ENCODE measurements around the gene PIGU. TPM values are rescaled to one million over a fixed set of nuclear protein-coding genes. Genes with fewer than 3 reads are reported as not detected.
"Not testable (repeated sequence)": the region's sequence is repeated elsewhere in the genome, so short reads cannot be mapped to it uniquely, and the experiment has no call there.

The PIGU gene
- total RNA-seq, 2 experiments from 2014 or later: 16.6 to 27.9 TPM

DNA sequence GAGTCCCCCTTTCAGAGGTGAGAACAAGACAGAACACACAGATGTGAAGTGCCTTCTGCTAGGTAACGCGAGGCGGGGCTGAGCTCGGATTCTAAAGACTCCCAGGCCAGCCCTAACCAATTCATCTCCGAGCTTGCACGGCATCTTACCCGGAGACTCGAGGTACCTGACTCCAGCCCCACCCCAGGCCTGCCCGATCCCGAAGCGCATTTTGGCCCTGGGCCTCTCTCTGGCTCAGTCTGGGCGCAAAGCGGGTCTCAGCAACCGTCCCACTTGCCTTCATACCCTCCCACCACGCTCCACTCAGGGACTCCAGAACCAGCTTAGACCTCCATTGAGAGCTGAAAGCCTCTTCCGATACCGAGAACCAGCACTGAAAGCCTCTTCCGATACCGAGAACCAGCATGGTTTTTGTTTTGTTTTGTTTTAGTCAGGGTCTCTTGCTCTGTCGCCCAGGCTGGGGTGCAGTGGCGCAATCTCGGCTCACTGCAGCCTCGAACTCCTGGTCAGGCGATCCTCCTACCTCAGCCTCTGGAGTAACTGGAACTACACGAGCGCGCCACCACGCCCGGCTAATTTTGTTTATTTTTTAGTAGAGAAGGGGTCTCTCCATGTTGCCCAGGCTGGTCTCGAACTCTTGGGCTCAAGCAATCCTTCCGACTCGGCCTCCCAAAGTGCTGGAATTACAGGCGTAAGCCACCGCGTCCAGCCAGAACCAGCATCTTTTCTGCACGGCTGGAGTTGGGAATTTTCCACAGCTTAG lies 161.2 kb downstream of the PIGU start:
- Histone ChIP-seq H3K79me2 (ENCODE audit: insufficient read depth, low read depth, low read length) (peaks cover 28% of the 10 kb centered on the region), H3K9me3 (ENCODE audit: low read length) (no peaks in the 10 kb centered on the region), H3K4me3 (ENCODE audit: low read depth, low read length, poor library complexity, severe bottlenecking) (peak overlapping the region; percentile 99), H2AFZ (ENCODE audit: low read length) (peak overlapping the region; percentile 93), H3K36me3 (ENCODE audit: insufficient read depth, low read length) (peaks cover 17% of the 10 kb centered on the region; the same call in 1 of the 2 replicates), H3K9me2 (ENCODE audit: insufficient read depth, low read length) (no peaks in the 10 kb centered on the region), H3K4me1 (ENCODE audit: insufficient read depth, low read length, poor library complexity, severe bottlenecking) (peaks cover 19% of the 10 kb centered on the region), H4K20me1 (ENCODE audit: insufficient read depth, low read length) (no peaks in the 10 kb centered on the region), H3K4me2 (ENCODE audit: low read length) (peak overlapping the region; percentile 95), H3K27ac (ENCODE audit: low read depth, low read length, poor library complexity, severe bottlenecking) (peak overlapping the region; percentile 29)
- intact Hi-C loops (cut with micrococcal nuclease; ENCODE audit: unreplicated experiment): loop anchor here (2.0 kb wide), 1 partner anchor 213 kb away; the partner anchor contains the start of gene AHCY
- no peak for TF ChIP-seq EZH2phosphoT487 (IDR thresholded peaks at IDR 0.05; ENCODE audit: borderline replicate concordance, low read depth, low read length)
- TF ChIP-seq, protein P1, sequence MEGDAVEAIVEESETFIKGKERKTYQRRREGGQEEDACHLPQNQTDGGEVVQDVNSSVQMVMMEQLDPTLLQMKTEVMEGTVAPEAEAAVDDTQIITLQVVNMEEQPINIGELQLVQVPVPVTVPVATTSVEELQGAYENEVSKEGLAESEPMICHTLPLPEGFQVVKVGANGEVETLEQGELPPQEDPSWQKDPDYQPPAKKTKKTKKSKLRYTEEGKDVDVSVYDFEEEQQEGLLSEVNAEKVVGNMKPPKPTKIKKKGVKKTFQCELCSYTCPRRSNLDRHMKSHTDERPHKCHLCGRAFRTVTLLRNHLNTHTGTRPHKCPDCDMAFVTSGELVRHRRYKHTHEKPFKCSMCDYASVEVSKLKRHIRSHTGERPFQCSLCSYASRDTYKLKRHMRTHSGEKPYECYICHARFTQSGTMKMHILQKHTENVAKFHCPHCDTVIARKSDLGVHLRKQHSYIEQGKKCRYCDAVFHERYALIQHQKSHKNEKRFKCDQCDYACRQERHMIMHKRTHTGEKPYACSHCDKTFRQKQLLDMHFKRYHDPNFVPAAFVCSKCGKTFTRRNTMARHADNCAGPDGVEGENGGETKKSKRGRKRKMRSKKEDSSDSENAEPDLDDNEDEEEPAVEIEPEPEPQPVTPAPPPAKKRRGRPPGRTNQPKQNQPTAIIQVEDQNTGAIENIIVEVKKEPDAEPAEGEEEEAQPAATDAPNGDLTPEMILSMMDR (conservative IDR thresholded peaks at IDR 0.05; ENCODE audit: low read length): no peak
- no TSS peak for BruUV-seq (replicated peaks)
- ChIA-PET POLR2A (interaction anchor here (0.6 to 1.2 kb wide), 7 partner anchors 11 to 761 kb away, joined by 3 to 4 read pairs (median 3); no protein-coding TSS in a partner anchor), CTCF (ENCODE audit: unreplicated experiment) (interaction anchor here (1.5 to 2.4 kb wide), 2 partner anchors 9 to 203 kb away, joined by 3 to 11 read pairs; no protein-coding TSS in a partner anchor)
- DNase-seq (ENCODE audit: low spot score): peak; percentile 85

DNA sequence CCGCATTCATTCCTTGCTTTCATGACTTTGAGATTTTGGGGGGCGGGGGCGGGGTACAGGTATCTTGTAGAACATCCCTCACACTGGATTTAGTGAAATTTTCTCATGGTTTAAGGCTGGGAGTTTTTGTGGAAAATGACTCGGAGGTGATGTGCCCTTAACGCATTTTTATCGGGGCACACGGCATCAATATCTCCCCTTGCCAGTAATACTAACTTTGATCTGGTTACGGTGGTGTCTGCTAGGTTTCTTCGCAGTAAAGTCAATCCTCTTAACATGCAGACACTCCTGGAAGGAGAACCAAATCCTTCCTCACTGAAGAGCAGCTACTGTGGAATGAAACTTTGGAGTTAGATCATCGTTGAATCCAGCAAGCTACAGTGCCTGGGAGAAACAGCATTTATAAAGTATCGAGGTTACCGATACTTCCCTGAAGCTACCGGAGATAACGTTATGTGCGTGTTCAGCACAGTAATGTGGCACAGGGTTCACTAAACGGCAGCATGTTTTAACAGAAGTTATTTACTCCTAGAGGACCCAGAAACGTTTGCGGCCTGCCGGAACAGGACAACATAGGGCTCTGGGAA lies 161.9 kb downstream of the PIGU start:
- TF ChIP-seq, protein P1 (conservative IDR thresholded peaks at IDR 0.05; ENCODE audit: low read length): no peak
- TF ChIP-seq EZH2phosphoT487 (IDR thresholded peaks at IDR 0.05; ENCODE audit: borderline replicate concordance, low read depth, low read length): no peak
- peak overlapping the region; percentile 95 for H3K4me2 ChIP-seq (ENCODE audit: low read length)
- peaks cover 21% of the 10 kb centered on the region; the same call in 1 of the 2 replicates for H3K36me3 ChIP-seq (ENCODE audit: insufficient read depth, low read length)
- no TSS peak for BruUV-seq (replicated peaks)
- POLR2A ChIA-PET: interaction anchor here (0.6 to 1.2 kb wide), 4 partner anchors 11 to 762 kb away, joined by 3 to 4 read pairs (median 3); no protein-coding TSS in a partner anchor
- H3K4me1 ChIP-seq (ENCODE audit: insufficient read depth, low read length, poor library complexity, severe bottlenecking): peaks cover 19% of the 10 kb centered on the region
- peak overlapping the region; percentile 29 for H3K27ac ChIP-seq (ENCODE audit: low read depth, low read length, poor library complexity, severe bottlenecking)
- peak overlapping the region; percentile 93 for H2AFZ ChIP-seq (ENCODE audit: low read length)
- H4K20me1 ChIP-seq (ENCODE audit: insufficient read depth, low read length): no peaks in the 10 kb centered on the region
- peak overlapping the region; percentile 99 for H3K4me3 ChIP-seq (ENCODE audit: low read depth, low read length, poor library complexity, severe bottlenecking)
- no peaks in the 10 kb centered on the region for H3K9me3 ChIP-seq (ENCODE audit: low read length)
- intact Hi-C loops (cut with micrococcal nuclease; ENCODE audit: unreplicated experiment): no loop called here
- H3K79me2 ChIP-seq (ENCODE audit: insufficient read depth, low read depth, low read length): peaks cover 28% of the 10 kb centered on the region
- H3K9me2 ChIP-seq (ENCODE audit: insufficient read depth, low read length): no peaks in the 10 kb centered on the region
- CTCF ChIA-PET (ENCODE audit: unreplicated experiment): interaction anchor here (2.4 kb wide), 1 partner anchor 202 kb away, joined by 11 read pairs; no protein-coding TSS in a partner anchor
- no peak for DNase-seq (ENCODE audit: low spot score)

DNA sequence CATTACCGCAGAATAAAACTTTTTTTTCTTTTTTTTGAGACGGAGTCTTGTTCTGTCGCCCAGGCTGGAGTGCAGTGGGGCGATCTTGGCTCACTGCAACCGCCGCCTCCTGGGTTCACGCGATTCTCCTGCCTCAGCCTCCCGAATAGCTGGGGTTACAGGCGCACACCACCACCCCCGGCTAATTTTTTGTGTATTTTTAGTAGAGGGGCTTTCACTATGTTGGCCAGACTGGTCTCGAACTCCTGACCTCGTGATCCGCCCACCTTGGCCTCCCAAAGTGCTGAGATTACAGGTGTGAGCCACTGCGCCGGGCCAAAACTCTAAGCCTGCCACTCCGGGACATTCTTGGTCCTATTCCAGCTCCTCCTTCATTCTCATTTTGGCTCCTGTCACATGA lies 162.9 kb downstream of the PIGU start:
- Histone ChIP-seq H3K36me3 (ENCODE audit: insufficient read depth, low read length) (peaks cover 27% of the 10 kb centered on the region; the same call in 1 of the 2 replicates), H3K79me2 (ENCODE audit: insufficient read depth, low read depth, low read length) (peaks cover 28% of the 10 kb centered on the region), H3K4me1 (ENCODE audit: insufficient read depth, low read length, poor library complexity, severe bottlenecking) (peaks cover 17% of the 10 kb centered on the region)
- DNase-seq (ENCODE audit: low spot score); H4K20me1 ChIP-seq (ENCODE audit: insufficient read depth, low read length); CTCF ChIA-PET (ENCODE audit: unreplicated experiment); H3K9me3 ChIP-seq (ENCODE audit: low read length); H3K4me3 ChIP-seq (ENCODE audit: low read depth, low read length, poor library complexity, severe bottlenecking); H3K4me2 ChIP-seq (ENCODE audit: low read length); intact Hi-C loops (cut with micrococcal nuclease; ENCODE audit: unreplicated experiment); H3K27ac ChIP-seq (ENCODE audit: low read depth, low read length, poor library complexity, severe bottlenecking); H2AFZ ChIP-seq (ENCODE audit: low read length); BruUV-seq (replicated peaks); H3K9me2 ChIP-seq (ENCODE audit: insufficient read depth, low read length); POLR2A ChIA-PET: not testable (repeated sequence)

All from OCI-LY7 (cell line).